SKM-1 treated with dmso at 0.1 percent for 144 hours (cell line): ENCODE results near the gene GPX7.
"Not testable (repeated sequence)": the region's sequence is repeated elsewhere in the genome, so short reads cannot be mapped to it uniquely, and the experiment has no call there.

Experiments used
- DNase-seq: peaks from one replicate; lab custom pipeline; 2025; ENCODE audit not compliant: unreplicated experiment; lab: John Stamatoyannopoulos, UW

GPX7 gene

DNA sequence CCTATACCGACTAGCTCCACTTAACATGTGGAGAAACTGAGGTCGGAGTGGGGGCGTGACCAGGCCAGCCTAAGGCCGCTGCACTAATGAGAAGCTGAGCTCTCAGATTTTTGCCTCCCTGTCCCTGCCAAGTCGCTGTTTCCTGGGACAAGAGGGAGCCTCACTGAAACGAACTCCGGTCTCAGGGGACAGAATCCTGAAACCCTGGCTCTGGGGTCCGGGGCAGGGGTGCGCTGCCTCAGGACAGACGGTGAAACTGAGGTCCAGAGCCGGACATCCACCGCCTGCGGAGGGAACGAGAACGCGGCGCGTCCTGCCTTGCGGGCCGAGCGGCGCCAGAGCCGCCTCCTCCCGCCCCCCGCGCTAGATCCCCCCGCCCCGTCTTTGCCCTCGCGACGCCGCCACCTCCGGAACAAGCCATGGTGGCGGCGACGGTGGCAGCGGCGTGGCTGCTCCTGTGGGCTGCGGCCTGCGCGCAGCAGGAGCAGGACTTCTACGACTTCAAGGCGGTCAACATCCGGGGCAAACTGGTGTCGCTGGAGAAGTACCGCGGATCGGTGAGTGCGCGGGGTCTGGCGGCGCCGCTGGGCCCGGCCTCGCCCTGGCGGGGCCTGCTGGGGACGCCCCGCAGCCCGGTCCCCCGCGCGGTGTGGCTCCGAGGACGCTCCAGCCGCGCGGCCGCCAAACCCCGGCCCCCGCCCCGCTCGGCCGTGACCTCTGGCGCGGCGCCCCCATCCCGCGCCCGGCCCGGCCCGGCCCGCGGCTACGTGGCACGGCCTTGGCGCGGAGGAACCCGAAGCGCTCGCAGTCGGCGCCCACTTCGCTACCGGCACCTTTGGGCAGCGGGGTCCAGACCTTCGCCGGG, at the start of gene GPX7:
GPX7 (plus strand) TSS at position 381 of the 865 bp plus-strand sequence; CDS start at position 420, 39 bp downstream.
- DNase-seq: no peak

DNA sequence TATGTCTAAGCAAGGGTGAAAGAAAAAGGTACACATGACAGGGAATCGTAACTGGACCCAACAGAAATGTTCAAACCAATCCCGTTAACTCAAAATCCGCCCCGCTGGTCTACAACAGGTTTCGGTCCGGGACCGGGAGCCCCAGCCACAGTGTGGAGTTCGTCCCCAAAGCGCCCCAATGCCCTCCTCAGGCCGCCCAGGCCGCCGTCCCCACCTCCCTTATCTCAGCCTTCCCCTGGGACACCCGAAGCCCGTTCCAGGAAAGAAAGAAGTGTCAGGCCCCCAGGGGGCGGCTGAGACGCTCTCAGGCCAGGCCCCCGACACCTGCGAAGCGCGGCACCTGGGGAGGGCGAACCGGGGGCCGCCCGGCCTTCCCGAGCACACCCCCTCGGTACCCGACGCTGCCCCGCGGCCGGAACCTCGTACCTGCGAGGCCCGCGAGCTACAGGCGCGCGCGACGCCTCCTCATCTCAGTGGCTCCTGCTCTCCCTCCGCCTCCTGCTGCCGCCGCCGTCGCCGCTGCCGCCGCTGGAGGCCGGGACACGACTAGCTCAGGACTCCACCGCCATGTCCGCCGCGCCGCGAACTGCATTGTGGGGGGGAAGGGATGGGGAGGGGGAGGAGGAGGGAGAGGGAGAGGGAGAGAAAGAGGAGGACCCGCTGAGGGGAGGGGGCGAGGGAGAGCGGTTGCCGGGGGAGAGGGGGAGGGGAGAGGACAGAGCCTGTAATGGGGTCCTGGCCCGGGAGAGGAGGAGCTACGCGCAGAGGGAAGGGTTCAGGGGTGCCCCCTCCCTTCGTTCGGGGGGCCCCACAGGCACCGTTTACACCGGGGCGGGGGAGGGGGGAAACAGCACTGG, 49.4 kb upstream of the GPX7 start, which contains the start of gene TUT4:
TUT4 (minus strand) TSS at position 588 of the 857 bp plus-strand sequence. CDS start 26,812 bp downstream, outside the sequence.
- DNase-seq: peak; percentile 45

DNA sequence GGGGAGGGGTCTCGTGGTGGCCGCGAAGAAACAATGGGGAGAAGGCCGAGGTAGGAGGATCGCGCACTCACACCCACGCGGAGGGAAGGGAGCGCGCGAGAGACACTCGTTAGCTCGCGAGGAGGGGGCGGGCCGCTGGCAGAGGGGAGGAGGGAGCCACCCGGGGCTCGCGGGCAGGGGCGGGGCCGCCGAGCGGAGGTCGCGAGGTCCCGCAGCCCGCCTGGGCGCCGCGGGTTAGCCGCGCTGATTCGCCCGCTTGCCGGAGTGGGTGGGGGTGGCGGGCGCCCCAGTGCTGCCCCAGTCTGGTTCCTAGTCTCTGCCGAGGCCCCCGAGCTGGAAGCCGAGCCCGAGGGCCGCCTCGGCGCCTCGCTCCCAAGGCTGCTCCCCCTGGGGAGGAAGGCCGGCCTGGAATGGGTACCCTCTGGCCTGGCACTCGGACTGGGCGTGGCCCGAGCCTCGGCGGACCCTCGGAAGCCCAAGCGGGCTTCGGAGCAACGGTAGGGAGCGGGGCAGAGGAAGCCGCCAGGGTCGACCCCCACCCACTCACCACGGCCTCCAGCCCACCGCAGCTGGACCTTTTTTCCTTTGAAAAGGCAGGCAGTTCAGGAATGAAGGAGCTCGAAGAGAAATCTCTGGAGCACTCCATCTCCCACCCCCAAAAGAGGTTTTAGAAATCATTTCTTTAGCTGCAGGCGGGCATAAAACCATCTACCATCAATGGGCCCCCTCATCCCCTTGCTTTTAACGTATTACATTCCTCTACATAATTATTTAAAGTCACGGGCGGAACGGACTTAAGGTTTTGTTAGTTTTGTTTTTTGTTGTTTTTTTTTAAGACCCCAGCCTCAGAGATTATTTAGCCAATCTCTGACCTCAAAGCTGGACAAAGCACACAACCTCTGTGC, 48.6 kb upstream of the GPX7 start:
- DNase-seq: peak; percentile 83

DNA sequence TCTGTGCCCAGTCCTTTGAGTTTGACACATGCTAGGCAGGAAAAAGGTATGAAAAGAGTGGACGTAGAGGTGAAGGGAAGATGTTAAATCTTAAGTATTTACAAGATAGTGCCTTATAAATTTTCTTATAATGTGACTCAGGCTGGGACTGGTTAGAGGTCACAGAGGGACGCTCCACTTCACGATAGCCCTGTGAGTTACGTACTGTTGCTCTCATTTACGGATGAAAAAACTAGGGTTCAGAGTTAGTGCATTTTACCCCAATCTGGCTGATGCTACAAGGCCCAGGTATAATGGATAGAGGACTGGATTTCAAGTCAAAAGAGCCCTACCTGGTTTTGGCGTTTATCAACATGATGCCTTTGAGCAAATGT, 47.9 kb upstream of the GPX7 start:
- no peak for DNase-seq

DNA sequence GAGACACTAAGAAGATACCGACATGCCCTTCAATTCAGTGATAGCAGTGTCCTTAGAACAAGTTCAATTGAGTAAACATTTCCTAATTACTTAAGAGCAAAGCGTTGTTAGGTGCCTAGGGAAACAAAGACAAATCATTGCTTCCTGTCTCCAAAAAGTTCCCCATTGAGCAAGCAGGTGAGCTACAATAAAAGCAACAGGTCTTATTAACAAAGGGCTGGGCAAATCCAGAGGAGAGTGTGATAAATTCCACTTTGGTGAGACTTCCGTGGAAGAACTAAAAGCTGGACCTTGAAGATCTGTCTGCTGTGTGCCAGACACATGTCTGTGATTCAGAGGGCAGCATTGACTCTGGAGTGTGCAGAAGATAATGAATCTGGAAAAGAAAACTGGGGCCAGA, 47.4 kb upstream of the GPX7 start:
- no peak for DNase-seq

DNA sequence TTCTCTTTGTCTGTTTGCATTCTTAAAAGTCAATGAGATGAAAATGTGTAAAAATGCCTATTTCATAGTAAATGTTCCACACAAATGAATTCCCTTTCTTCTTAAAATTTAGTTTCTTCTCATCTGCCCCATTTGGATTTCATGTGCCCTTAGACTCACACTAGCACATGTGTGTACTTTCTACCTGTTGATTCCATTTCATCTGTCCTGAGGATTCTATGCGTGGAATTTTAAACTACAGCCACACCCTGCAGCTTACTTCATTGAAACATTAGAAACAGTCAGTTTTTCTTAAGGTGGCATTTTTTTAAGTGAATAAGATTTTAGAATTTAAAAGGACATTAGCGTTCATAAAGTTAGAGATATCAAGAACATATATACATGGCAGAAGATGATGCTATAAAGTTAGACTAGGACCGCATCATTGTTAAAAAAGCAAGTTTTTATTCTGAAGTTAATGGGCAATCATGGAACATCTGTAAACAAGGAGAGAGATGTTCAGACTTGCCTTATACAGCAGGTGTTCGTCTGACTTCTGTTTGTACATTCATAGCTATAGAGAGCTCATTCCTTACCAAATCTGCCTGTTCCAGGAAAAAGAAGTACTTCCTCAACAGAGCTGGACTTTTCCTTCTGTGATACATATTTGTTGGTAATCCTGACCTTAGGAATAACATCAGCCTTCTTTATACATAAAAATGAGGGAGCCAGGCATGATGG, 45.4 kb upstream of the GPX7 start:
- no peak for DNase-seq

DNA sequence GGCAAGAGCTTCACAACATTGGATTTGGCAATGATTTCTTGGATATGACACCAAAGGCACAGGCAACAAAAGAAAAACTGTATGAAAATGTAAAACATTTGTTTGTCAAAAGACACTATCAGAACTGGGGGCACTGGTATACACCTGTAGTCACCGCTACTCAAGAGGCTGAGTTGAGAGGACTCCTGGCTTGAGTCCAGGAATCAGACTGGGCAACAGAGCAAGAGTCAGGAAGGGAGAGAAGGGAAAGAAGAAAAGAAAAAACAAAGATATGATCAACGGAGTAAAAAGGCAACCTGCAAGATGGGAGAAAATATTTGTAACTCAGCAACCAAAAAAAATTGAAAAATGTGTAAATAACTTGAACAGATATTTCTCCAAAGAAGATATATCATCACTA, 43.2 kb upstream of the GPX7 start:
- no peak for DNase-seq

DNA sequence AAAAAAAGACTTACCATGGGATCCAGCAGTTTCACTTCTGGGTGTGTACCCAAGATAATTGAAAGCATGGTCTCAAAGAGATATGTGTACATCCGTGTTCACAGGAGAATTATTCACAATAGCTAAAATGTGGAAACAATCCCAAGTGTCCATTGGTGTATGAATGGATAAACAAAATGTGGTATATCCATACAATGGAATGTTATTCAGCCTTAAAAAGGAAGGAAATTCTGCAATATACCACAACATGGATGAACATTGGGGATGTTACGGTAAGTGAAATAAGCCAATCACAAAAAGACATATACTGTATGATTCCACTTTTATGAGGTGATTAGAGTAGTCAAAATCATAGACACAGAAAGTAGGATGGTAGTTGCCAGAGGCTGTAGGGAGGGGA, 42.3 kb upstream of the GPX7 start:
- no peak for DNase-seq

DNA sequence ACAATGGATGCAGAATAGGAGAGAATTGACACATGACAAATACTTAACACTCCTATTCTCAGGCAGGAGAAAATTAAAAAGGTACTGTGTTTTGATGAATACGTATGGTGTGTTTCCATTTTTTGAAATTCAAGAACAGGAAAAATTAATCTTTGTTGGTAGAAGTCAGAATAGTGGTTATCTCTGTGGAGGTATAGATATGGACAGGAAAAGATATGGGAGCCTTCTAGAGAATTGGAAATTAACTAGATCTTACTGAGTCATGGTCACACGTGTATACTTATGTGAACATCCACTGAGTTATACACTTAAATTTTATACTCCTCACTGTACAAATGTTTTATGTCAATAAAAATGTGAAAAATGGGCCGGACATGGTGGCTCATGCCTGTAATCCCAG, 39.4 kb upstream of the GPX7 start:
- no peak for DNase-seq

DNA sequence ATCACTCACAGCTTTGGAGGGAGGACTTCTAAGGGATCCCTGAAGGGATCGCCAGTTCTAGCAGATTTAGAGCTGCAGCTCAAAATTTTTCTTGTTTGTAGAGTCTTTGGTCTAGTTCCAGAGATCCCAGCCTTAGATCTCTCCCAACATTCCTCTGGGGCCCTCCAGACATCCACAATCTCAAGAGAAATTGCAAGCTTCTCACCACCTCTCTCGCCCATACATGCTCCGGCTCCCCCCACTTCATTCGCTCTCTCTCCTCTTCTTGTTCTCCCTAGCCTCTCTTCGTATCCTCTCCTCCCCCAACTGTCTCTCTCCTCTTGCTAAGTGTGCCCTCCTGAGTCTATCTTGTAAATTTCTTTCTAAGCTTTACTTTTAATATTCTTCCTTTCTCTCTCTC, 34.2 kb upstream of the GPX7 start:
- DNase-seq: no peak

DNA sequence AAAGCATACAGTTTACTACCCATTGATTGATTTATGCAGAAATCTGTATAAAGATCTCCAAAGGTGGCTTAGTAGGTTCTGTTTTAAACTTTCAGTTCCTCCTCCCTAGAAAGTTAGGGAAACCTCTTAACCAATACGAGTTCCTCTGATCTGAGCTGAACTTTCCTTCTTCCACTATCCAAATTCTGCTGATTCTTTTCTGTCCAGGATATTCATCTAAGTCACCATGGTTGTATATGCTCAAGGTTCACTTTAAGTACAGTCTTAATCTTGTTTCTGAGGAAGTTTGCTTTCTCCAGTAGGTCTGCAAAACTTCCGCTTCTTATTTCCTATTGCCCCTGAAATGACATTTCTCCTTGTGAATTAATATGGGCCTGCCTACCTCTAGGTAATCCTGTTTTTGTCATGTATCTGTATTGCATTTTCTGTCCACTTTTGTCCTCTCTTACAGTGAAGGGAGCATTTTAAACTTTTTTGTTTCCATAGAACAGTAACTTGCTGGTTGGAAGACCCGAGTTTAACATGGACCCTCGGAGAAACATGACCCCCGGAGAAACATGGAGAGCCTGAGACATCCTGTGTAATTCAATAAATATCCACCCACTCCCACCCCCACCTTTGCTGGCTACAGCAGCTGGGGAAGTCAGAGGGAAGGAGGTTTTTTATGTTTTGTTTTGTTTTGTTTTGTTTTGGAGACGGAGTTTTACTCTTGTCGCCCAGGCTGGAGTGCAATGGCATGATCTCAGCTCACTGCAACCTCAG, 32.5 kb upstream of the GPX7 start:
- DNase-seq: peak; percentile 84

DNA sequence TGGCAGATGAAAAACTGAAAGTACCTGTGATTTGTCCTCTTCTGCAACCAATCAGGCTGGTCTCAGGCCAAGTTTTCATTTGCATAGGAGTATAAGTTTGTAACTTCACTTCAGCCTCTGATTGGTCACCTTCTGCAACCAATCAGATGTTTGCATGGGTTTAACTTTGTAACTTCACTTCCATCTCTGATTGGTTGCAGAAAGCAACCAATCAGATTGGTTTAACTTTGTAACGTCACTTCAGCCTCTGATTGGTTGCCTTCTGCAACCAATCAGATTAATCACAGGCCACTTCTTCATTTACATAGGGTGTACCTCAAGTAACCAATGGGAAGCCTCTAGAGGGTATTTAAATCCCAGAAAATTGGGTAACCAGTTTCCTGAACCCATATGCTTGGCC, 30.4 kb upstream of the GPX7 start:
- DNase-seq: no peak

DNA sequence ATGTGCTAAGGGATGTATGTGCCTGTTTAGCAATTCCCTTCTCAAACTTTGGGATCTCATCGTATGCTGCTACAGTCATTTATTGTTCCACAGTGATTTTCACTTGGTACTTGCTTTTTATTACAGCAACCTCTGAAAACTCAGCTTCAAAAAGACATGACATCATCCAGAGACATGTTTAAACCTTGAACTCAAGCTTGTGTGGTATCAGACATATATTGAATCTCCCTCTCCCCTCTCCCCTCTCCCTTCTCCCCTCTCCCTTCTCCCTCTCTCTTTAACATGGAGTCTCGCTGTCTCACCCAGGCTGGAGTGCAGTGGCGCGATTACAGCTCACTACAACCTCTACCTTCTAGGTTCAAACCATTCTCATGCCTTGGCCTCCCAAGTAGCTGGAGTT, 29.8 kb upstream of the GPX7 start:
- DNase-seq: no peak

DNA sequence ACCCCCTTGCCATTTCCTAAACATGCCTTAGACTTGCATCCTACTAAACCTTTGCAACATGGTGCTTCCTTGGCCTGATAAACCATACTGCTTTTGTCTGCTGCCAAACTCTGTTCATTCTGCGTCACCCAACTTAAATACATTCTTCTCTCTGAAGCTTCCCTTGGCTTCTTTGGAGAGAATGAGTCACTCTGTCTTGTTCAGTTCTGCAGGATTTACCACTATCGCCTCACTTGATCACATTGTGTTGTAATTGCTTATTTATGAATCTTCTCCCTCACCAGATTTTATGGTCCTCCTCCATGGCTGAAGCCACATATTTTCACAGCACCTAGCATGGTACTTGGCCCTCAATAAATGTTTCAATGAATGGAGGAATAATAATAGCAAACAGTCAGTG, 27.6 kb upstream of the GPX7 start:
- no peak for DNase-seq

DNA sequence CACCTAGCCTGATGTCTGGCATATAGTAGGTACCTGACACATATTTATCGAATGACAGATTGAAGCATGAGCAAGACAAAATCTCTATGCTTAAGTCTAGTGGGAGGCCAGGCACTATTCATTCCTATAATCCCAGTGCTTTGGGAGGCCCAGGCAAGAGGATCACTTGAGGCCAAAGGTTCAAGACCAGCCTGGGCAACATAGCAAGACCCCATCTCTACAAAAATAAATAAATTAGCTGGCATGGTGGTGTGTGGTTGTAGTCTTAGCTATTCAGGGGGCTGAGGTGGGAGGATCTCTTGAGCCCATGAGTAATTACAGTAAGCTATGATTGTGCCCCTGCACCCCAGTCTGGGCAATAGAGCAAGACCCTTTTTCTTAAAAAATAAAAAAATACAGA, 26.1 kb upstream of the GPX7 start:
- no peak for DNase-seq

DNA sequence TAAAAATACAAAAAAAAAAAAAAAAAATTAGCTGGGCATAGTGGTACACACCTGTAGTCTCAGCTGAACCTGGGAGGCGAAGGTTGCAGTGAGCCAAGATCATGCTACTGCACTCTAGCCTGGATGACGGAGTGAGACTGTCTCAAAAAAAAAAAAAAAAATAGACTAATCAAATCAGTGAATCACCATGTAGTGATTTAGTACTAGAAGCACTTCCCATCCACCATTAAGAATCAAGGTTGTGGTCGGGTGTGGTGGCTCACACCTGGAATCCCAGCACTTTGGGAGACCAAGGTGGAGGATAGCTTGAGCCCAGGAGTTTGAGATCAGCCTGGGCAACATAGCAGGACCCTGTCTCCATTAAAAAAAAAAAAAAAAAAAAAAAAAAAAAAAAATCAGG, 24.1 kb upstream of the GPX7 start:
- DNase-seq: not testable (repeated sequence)

DNA sequence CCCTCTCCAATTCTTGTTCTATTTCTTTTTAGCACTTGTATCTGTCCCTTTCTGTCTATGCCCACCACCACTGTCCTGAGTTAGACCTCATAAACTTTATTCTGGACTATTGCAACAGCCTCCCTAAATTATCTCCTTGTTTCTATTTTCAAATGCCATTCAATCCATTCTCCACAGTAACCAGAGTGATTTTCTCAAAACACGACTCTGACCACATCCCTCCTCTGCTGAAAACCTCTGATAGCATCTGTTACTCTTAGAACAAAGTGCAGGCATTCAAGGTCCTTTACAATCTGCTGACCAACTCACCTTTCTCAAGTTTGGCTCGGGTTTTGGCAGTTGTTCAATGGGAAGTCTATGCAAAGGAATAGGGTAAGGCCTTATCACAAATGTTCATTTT, 22.8 kb upstream of the GPX7 start:
- no peak for DNase-seq

DNA sequence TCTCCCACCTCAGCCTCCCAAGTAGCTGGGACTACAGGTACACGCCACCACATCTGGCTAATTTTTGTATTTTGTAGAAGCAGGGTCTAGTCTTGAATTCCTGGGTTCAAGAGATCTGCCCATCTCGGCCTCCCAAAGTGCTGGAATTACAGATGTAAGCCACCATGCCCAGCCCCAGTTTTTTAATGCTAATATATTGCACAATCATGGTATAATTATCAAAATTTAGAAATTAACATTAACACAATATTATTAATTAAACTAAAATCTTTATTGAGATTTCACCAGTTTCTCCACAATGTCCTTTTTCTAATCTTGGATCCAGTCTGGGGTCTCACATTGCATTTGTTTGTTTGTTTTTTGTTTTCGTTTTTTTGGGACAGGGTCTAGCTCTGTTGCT, 21.9 kb upstream of the GPX7 start:
- no peak for DNase-seq

DNA sequence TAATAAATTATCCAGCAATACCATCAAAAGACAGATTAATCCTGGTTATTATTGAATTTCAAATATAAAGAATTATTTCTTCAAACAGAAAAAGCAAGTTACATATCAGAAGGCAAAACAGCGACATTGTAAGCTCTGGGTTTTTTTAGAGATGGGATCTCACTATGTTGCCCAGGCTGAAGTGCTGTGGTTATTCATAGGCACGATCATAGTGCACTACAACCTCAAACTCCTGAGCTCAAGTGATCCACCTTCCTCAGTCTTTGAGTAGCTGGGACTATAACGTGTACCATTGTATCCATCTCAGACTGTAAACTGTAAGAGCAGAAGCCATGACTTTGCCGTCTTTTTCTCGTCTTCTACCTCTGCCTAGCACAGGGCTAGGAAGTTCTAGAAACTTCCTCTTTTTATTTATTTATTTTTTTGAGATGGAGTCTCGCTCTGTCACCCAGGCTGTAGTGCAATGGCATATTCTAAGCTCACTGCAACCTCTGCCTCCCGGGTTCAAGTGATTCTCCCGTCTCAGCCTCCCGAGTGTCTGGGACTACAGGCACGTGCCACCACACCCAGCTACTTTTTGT, 20.0 kb upstream of the GPX7 start:
- no peak for DNase-seq
